HCT116 (cell line): ENCODE data around the gene ZIC5.

Experiments
- FOSL1 ChIP-seq: IDR thresholded peaks from 2 replicates; pipeline ENCODE4 v1.6.1; 2012; ENCODE audit warnings: low read depth
- JUND ChIP-seq: IDR thresholded peaks from 2 replicates; pipeline ENCODE4 v1.6.1; 2012
- MAX ChIP-seq: IDR thresholded peaks from 2 replicates; pipeline ENCODE4 v1.6.1; 2012
- POLR2A ChIP-seq: IDR thresholded peaks from 2 replicates; pipeline ENCODE4 v1.7.0; 2011; ENCODE audit warnings: borderline replicate concordance; ENCODE audit not compliant: insufficient read depth, insufficient read length; ENCODE audit errors: extremely low read depth
- POLR2AphosphoS5 ChIP-seq: IDR thresholded peaks from 2 replicates; pipeline ENCODE4 v1.6.1; 2011; ENCODE audit warnings: mild to moderate bottlenecking, low read depth, low read length, moderate library complexity
- SRF ChIP-seq: IDR thresholded peaks from 2 replicates; pipeline ENCODE4 v1.6.1; 2012; ENCODE audit warnings: low read depth
- ZNF274 ChIP-seq: fragments of 200-500 bp; sonication (Bioruptor generic); IDR thresholded peaks from 2 replicates; pipeline ENCODE4 v1.6.1; 2014; ENCODE audit warnings: mild to moderate bottlenecking, low read depth, low read length, inconsistent platforms
- TF ChIP-seq, protein P1 (sequence below), 3 experiments: fragments of 200-600 bp in 1 of 3; sonication (generic) in 1 of 3; IDR thresholded peaks in 2 of 3; conservative IDR thresholded peaks in 1 of 3; 2 replicates each; pipeline ENCODE4 v1.5.1; 2012 to 2017; ENCODE audit warnings: low read depth in 2 of 3, low read length in 2 of 3, antibody characterized with exemption in 1 of 3, borderline replicate concordance in 1 of 3, control low read depth in 1 of 3, mild to moderate bottlenecking in 1 of 3, mixed read lengths in 1 of 3, mixed run types in 1 of 3, moderate library complexity in 1 of 3; ENCODE audit not compliant: insufficient read depth in 1 of 3
- TF ChIP-seq, protein P2 (sequence below): IDR thresholded peaks from 2 replicates; pipeline ENCODE4 v1.6.1; 2012; ENCODE audit warnings: low read depth

DNA sequence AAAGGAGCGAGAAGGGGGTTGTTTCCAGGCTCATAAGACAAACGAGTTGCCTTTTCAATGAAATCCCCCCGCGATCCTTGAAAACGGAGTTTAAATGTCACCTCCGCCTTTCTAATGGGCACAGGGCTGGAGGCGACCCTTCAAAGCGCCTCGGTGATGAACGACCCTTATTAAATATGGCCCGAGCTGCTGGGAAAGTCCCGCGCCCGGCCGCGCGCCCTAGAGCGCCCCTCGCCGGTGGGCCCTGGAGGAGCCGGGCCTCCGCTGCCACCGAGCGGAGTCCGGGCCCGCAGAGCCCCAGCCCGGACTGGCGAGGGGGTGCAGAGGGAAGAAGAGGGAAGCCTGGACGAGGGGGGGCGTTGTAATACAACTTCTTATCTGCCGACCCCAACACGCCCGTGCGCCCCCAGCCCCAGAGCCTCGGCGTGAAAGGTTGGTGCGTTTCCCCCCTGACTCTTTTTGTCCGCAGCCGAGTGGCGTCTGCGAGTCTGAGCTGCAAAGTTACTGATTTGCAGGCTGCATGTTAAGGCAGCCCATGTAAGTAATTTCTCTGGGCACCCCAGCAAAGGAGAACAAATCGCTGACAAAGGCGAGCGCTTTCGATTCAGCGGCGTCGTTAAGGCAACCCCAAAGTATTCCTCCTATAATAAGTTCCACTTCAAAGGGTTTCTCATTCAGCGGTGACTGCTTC is 11.9 kb downstream of the ZIC5 start:
- TF ChIP-seq ZNF274 (no peak), POLR2A (no peak), MAX (no peak), JUND (no peak), POLR2AphosphoS5 (no peak), FOSL1 (no peak), SRF (no peak)
- TF ChIP-seq, protein P1, sequence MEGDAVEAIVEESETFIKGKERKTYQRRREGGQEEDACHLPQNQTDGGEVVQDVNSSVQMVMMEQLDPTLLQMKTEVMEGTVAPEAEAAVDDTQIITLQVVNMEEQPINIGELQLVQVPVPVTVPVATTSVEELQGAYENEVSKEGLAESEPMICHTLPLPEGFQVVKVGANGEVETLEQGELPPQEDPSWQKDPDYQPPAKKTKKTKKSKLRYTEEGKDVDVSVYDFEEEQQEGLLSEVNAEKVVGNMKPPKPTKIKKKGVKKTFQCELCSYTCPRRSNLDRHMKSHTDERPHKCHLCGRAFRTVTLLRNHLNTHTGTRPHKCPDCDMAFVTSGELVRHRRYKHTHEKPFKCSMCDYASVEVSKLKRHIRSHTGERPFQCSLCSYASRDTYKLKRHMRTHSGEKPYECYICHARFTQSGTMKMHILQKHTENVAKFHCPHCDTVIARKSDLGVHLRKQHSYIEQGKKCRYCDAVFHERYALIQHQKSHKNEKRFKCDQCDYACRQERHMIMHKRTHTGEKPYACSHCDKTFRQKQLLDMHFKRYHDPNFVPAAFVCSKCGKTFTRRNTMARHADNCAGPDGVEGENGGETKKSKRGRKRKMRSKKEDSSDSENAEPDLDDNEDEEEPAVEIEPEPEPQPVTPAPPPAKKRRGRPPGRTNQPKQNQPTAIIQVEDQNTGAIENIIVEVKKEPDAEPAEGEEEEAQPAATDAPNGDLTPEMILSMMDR (IDR thresholded peaks at IDR 0.05 in 2 of 3, conservative IDR thresholded peaks at IDR 0.05 in 1 of 3; ENCODE audit: borderline replicate concordance in 1 of 3, insufficient read depth in 1 of 3, low read depth in 2 of 3, low read length in 2 of 3), result no peak
- TF ChIP-seq, protein P2, sequence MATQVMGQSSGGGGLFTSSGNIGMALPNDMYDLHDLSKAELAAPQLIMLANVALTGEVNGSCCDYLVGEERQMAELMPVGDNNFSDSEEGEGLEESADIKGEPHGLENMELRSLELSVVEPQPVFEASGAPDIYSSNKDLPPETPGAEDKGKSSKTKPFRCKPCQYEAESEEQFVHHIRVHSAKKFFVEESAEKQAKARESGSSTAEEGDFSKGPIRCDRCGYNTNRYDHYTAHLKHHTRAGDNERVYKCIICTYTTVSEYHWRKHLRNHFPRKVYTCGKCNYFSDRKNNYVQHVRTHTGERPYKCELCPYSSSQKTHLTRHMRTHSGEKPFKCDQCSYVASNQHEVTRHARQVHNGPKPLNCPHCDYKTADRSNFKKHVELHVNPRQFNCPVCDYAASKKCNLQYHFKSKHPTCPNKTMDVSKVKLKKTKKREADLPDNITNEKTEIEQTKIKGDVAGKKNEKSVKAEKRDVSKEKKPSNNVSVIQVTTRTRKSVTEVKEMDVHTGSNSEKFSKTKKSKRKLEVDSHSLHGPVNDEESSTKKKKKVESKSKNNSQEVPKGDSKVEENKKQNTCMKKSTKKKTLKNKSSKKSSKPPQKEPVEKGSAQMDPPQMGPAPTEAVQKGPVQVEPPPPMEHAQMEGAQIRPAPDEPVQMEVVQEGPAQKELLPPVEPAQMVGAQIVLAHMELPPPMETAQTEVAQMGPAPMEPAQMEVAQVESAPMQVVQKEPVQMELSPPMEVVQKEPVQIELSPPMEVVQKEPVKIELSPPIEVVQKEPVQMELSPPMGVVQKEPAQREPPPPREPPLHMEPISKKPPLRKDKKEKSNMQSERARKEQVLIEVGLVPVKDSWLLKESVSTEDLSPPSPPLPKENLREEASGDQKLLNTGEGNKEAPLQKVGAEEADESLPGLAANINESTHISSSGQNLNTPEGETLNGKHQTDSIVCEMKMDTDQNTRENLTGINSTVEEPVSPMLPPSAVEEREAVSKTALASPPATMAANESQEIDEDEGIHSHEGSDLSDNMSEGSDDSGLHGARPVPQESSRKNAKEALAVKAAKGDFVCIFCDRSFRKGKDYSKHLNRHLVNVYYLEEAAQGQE, result no peak
